LNCAP (cell line): ENCODE results near the gene METAP2.

Experiments
- TF ChIP-seq, protein P1 (sequence below): fragments of 450-650 bp; IDR thresholded peaks from 2 replicates; pipeline ENCODE4 v1.5.1; 2017; ENCODE audit warnings: mild to moderate bottlenecking

Gene METAP2

DNA sequence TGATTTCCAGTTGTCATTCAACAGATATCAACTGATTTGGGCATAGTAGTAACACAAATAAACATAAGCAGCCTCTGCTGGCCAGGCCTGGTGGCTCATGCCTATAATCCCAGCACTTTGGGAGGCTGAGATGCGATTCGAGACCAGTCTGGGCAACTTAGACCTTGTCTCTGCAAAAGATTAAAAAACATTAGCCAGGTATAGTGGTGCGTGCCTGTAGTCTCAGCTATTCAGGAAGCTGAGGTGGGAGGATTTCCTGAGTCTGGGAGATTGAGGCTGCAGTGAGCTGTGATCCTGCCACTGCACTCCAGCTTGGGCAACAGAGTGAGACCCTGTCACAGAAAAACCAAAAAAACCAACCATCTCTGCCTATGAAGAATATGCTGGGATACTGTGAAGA, 7.1 kb downstream of the METAP2 start:
- TF ChIP-seq, protein P1, sequence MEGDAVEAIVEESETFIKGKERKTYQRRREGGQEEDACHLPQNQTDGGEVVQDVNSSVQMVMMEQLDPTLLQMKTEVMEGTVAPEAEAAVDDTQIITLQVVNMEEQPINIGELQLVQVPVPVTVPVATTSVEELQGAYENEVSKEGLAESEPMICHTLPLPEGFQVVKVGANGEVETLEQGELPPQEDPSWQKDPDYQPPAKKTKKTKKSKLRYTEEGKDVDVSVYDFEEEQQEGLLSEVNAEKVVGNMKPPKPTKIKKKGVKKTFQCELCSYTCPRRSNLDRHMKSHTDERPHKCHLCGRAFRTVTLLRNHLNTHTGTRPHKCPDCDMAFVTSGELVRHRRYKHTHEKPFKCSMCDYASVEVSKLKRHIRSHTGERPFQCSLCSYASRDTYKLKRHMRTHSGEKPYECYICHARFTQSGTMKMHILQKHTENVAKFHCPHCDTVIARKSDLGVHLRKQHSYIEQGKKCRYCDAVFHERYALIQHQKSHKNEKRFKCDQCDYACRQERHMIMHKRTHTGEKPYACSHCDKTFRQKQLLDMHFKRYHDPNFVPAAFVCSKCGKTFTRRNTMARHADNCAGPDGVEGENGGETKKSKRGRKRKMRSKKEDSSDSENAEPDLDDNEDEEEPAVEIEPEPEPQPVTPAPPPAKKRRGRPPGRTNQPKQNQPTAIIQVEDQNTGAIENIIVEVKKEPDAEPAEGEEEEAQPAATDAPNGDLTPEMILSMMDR = no peak

DNA sequence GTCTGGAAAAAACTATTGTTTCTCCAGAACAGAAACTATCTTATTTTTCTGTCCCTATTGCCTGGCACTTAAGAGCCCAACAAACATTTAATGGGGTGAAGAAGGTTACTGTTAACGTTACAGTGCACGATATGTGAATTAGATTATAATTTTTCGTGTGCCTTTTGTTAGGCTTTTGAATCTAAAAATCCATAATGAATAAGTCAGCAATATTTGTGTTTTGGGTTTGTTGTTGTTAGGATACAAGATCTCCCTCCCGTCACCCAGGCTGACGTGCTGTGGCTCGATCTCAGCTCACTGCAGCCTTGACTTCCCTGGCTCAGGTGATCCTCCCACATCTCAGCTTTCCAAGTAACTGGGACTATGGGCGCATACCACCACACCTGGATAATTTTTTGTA, 7.9 kb downstream of the METAP2 start:
- TF ChIP-seq, protein P1 = no peak

DNA sequence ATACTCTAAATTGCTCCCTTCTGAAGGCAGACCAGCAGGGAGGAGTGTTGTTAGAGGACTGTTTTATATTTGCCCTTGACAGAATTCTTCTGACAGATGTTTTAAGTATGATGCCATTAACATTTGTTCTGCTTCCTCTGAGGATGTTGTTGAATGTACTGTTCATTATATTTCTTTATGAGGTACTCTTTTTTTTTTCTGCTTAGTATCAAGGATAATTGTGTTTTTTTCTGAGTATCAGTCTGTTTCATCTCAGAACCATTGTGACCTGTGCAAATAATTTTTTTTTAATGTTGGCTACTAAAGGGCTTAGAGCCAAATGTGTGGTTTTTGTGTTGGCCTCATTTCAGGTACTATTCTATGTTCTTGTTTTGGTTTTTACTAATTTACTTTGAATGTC, 10.6 kb downstream of the METAP2 start:
- TF ChIP-seq, protein P1 = no peak

DNA sequence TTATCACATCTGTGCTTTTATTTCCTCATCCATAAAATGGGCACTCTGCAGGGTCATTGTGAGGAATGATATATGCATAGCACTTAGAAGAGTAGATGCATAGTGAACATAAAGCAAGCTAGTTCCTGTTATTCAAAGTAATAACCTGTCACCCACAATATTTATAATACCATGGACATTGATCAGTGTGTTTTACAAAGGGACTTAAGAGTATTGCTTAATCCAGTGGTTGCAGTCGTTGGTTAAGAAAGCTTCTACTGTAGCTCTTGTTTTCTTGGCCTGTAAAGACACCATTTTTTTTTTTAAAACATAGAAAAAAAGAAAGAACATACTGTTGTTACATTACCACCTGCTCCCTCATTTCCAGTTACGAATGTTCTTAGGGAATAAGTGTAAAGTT, 13.1 kb downstream of the METAP2 start:
- TF ChIP-seq, protein P1 = no peak

DNA sequence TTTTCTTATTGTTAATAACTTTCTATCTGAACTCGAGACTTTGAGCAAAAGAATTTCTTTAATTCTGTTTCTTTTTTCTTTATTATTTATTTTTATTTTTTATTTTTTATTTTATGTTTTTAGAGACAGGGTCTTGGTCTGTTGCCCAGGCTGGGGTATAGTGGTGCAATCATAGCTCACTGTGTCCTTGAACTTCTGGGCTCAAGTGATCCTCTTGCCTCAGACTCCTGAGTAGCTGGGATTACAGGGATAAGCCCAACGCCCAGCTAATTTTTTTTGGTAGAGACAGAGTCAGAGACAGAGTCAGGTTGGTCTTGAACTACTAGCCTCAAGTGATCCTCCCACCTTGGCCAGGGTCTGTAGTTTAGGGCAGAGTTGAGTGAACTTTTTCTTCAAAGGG, 18.5 kb downstream of the METAP2 start:
- TF ChIP-seq, protein P1 = no peak

DNA sequence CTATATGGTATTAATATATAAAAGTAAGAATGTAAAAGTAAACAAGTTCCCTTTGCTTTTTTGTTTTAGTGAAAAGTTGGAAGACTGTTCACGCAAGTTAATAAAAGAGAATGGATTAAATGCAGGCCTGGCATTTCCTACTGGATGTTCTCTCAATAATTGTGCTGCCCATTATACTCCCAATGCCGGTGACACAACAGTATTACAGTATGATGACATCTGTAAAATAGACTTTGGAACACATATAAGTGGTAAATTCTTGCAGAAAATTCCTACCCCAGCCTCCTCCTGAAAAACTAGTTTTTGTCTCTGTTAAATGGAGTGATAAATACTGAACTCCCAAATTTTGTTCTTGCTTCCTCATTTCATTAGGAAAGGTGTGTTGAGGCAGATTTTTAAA, 20.9 kb downstream of the METAP2 start:
- TF ChIP-seq, protein P1 = no peak

DNA sequence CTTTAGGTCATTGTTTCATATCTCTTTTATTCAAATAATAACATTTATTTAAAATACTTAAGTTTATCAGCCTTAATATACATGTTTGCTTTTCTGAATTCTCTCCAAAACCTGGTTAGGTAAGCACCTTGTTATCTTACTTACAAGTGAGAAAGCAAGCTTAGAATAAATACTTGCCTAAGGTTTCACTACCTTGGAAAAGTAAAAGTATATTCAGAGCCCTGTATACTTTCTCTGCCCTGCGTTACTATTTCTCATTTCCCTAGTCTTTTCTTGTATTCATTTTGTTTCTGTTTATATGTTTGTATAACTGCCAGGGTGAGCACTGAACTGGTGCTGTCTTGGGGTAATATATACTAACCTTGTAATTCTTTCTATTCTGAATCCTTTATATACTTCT, 21.5 kb downstream of the METAP2 start:
- TF ChIP-seq, protein P1 = no peak

GRCh38 chr12:95497031-95497430, 23.1 kb downstream of the METAP2 start:
- TF ChIP-seq, protein P1 = no peak
